WTC11 (cell line): ENCODE data around the gene COL18A1. TPM values are rescaled to one million over a fixed set of nuclear protein-coding genes. Genes with fewer than 3 reads are reported as not detected.

Experiments
- ATAC-seq: fragments of 200-7000 bp; cut with Tn5 transposase; 2 replicates; pipeline ENCODE4 v1.10.0; 2021; ENCODE audit warnings: mild to moderate bottlenecking, moderate library complexity
- CTCF ChIA-PET: fragments of 300-600 bp; sonication (Branson Sonifier 250); formaldehyde crosslinking; loops from one replicate; lab custom pipeline; 2021; ENCODE audit warnings: antibody characterized with exemption; lab: Charles Lee
- POLR2A ChIA-PET: fragments of 350-600 bp; sonication (Branson Sonifier 250); formaldehyde crosslinking; loops from one replicate; lab custom pipeline; 2021; ENCODE audit warnings: antibody characterized with exemption; lab: Charles Lee
- DNase-seq: peaks from one replicate; pipeline ENCODE4 v3.0.0; 2021; ENCODE audit warnings: low spot score
- H3K27ac Mint-ChIP-seq: 2 replicates; pipeline ENCODE4 v1.8.0; 2021; ENCODE audit warnings: mixed read lengths
- H3K27me3 Mint-ChIP-seq: 2 replicates; pipeline ENCODE4 v1.8.0; 2021; ENCODE audit warnings: low read depth, mild to moderate bottlenecking, moderate library complexity, mixed read lengths
- H3K36me3 Mint-ChIP-seq: 2 replicates; pipeline ENCODE4 v1.8.0; 2021; ENCODE audit warnings: mixed read lengths
- H3K4me1 Mint-ChIP-seq: 2 replicates; pipeline ENCODE4 v1.8.0; 2022; ENCODE audit warnings: mixed read lengths
- H3K4me3 Mint-ChIP-seq: 2 replicates; pipeline ENCODE4 v1.8.0; 2021; ENCODE audit warnings: mild to moderate bottlenecking, moderate library complexity, mixed read lengths
- H3K9me3 Mint-ChIP-seq: 2 replicates; pipeline ENCODE4 v1.8.0; 2021; ENCODE audit warnings: mixed read lengths
- CBFB ChIP-seq: sonication (generic); formaldehyde crosslinking; IDR thresholded peaks from 2 replicates; pipeline ENCODE4 v1.8.1; 2022; ENCODE audit warnings: mild to moderate bottlenecking, low read depth, missing genetic modification reagents
- CTCF ChIP-seq: fragments of 200-600 bp; IDR thresholded peaks from 2 replicates; pipeline ENCODE4 v1.8.0; 2022; ENCODE audit warnings: antibody characterized with exemption
- E2F4 ChIP-seq: sonication (generic); formaldehyde crosslinking; IDR thresholded peaks from 2 replicates; pipeline ENCODE4 v1.8.1; 2022; ENCODE audit warnings: low read depth, mild to moderate bottlenecking, moderate library complexity, missing genetic modification reagents, borderline replicate concordance
- ELF4 ChIP-seq: sonication (generic); formaldehyde crosslinking; IDR thresholded peaks from 2 replicates; pipeline ENCODE4 v1.8.1; 2022; ENCODE audit warnings: low read depth, mild to moderate bottlenecking, moderate library complexity, missing genetic modification reagents
- ESRRA ChIP-seq: sonication (generic); formaldehyde crosslinking; IDR thresholded peaks from 2 replicates; pipeline ENCODE4 v1.8.1; 2022; ENCODE audit warnings: mild to moderate bottlenecking, missing genetic modification reagents, borderline replicate concordance
- FOXK1 ChIP-seq: sonication (generic); formaldehyde crosslinking; IDR thresholded peaks from 2 replicates; pipeline ENCODE4 v1.8.0; 2022; ENCODE audit warnings: mild to moderate bottlenecking, moderate library complexity, missing genetic modification reagents
- GABPB1 ChIP-seq: sonication (generic); formaldehyde crosslinking; IDR thresholded peaks from 2 replicates; pipeline ENCODE4 v1.8.1; 2023; ENCODE audit warnings: mild to moderate bottlenecking, missing genetic modification reagents
- HMGA2 ChIP-seq: fragments of 250-450 bp; sonication (Bioruptor Pico); IDR thresholded peaks from 2 replicates; pipeline ENCODE4 v1.4.0; 2021; ENCODE audit warnings: mild to moderate bottlenecking, moderate library complexity
- IRF2 ChIP-seq: sonication (generic); formaldehyde crosslinking; IDR thresholded peaks from 2 replicates; pipeline ENCODE4 v1.8.0; 2022; ENCODE audit warnings: low read depth, missing genetic modification reagents, borderline replicate concordance
- JAZF1 ChIP-seq: fragments of 250-450 bp; sonication (Bioruptor Pico); IDR thresholded peaks from 2 replicates; pipeline ENCODE4 v1.9.0; 2021; ENCODE audit warnings: moderate library complexity, mild to moderate bottlenecking, inconsistent platforms
- MLX ChIP-seq: sonication (generic); formaldehyde crosslinking; IDR thresholded peaks from 2 replicates; pipeline ENCODE4 v1.8.1; 2023; ENCODE audit warnings: mild to moderate bottlenecking, missing genetic modification reagents, moderate library complexity
- NFATC4 ChIP-seq: fragments of 250-450 bp; sonication (Bioruptor Pico); IDR thresholded peaks from 2 replicates; pipeline ENCODE4 v1.9.0; 2021; ENCODE audit warnings: mild to moderate bottlenecking
- NFE2L1 ChIP-seq: sonication (generic); formaldehyde crosslinking; IDR thresholded peaks from 2 replicates; pipeline ENCODE4 v1.8.1; 2023; ENCODE audit warnings: missing genetic modification reagents
- NFYB ChIP-seq: sonication (generic); formaldehyde crosslinking; conservative IDR thresholded peaks from 2 replicates; pipeline ENCODE4 v1.8.0; 2022; ENCODE audit warnings: low read depth, missing genetic modification reagents
- NR1H2 ChIP-seq: sonication (generic); formaldehyde crosslinking; IDR thresholded peaks from 2 replicates; pipeline ENCODE4 v1.9.0; 2021; ENCODE audit warnings: mild to moderate bottlenecking, moderate library complexity, missing genetic modification reagents
- NR2C2 ChIP-seq: sonication (generic); formaldehyde crosslinking; IDR thresholded peaks from 2 replicates; pipeline ENCODE4 v1.8.0; 2022; ENCODE audit warnings: mild to moderate bottlenecking, missing genetic modification reagents
- RELA ChIP-seq: sonication (generic); formaldehyde crosslinking; IDR thresholded peaks from 2 replicates; pipeline ENCODE4 v1.8.1; 2022; ENCODE audit warnings: missing genetic modification reagents, mild to moderate bottlenecking, borderline replicate concordance
- SOX15 ChIP-seq: fragments of 250-450 bp; sonication (Bioruptor Pico); IDR thresholded peaks from 2 replicates; pipeline ENCODE4 v1.9.0; 2021; ENCODE audit warnings: mild to moderate bottlenecking
- TCF7 ChIP-seq: sonication (generic); formaldehyde crosslinking; IDR thresholded peaks from 2 replicates; pipeline ENCODE4 v1.8.0; 2022; ENCODE audit warnings: mild to moderate bottlenecking, low read depth, missing genetic modification reagents, moderate library complexity
- TP53 ChIP-seq: sonication (generic); formaldehyde crosslinking; IDR thresholded peaks from 2 replicates; pipeline ENCODE4 v1.8.1; 2023; ENCODE audit warnings: mild to moderate bottlenecking, missing genetic modification reagents
- ZNF121 ChIP-seq: sonication (generic); formaldehyde crosslinking; IDR thresholded peaks from 2 replicates; pipeline ENCODE4 v1.8.0; 2023; ENCODE audit warnings: missing genetic modification reagents
- ZNF232 ChIP-seq: sonication (generic); formaldehyde crosslinking; IDR thresholded peaks from 2 replicates; pipeline ENCODE4 v1.8.0; 2022; ENCODE audit warnings: mild to moderate bottlenecking, missing genetic modification reagents
- ZNF416 ChIP-seq: fragments of 250-450 bp; sonication (Bioruptor Pico); IDR thresholded peaks from 2 replicates; pipeline ENCODE4 v1.9.0; 2021; ENCODE audit warnings: mild to moderate bottlenecking, inconsistent platforms
- ZNF671 ChIP-seq: fragments of 250-450 bp; sonication (Bioruptor Pico); IDR thresholded peaks from 2 replicates; pipeline ENCODE4 v1.8.0; 2021; ENCODE audit warnings: mild to moderate bottlenecking
- total RNA-seq: library from RNA; stranded (reverse); gene quantifications from 3 replicates; pipeline ENCODE4 v1.2.3, GENCODE V29; 2021
- TF ChIP-seq, protein P1 (sequence below): sonication (generic); formaldehyde crosslinking; IDR thresholded peaks from 2 replicates; pipeline ENCODE4 v1.8.1; 2022; ENCODE audit warnings: mild to moderate bottlenecking, moderate library complexity, missing genetic modification reagents
- TF ChIP-seq, protein P2 (sequence below): sonication (generic); formaldehyde crosslinking; IDR thresholded peaks from 2 replicates; pipeline ENCODE4 v1.8.1; 2023; ENCODE audit warnings: mild to moderate bottlenecking, moderate library complexity, missing genetic modification reagents
- TF ChIP-seq, protein P3 (sequence below): fragments of 250-450 bp; sonication (Bioruptor Pico); conservative IDR thresholded peaks from 2 replicates; pipeline ENCODE4 v1.9.0; 2021; ENCODE audit warnings: mild to moderate bottlenecking
- TF ChIP-seq, protein P4 (sequence below): fragments of 250-450 bp; sonication (Bioruptor Pico); IDR thresholded peaks from 2 replicates; pipeline ENCODE4 v1.9.0; 2021; ENCODE audit warnings: mild to moderate bottlenecking

The COL18A1 gene
- total RNA-seq, 1 experiment from 2014 or later = 231 TPM

DNA sequence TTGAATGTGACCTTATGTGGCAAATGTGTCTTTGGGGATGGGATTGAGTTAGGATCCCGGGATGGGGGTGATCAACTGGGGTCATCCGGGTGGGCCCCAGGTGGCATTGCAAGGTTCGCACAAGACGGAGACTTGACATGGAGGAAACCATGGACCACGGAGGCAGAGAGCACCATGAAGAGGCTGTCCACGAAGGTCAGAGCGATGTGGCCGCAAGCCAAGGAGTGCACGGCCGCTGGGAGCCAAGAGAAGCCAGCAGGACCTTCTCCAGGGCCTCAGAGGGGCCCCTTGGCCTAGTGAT, 22.3 kb upstream of the COL18A1 start:
- no peak overlapping the region; the same call in 1 of the 2 replicates for H3K27ac Mint-ChIP-seq
- H3K4me1 Mint-ChIP-seq = peaks cover 24% of the 10 kb centered on the region
- H3K36me3 Mint-ChIP-seq = peaks cover 1% of the 10 kb centered on the region; the same call in 1 of the 2 replicates
- H3K4me3 Mint-ChIP-seq = no peak overlapping the region
- CTCF ChIA-PET = interaction anchor here (0.9 kb wide), 1 partner anchor 25 kb away, joined by 3 read pairs; no protein-coding TSS in a partner anchor
- DNase-seq (peak; percentile 4), ATAC-seq (no peak)
- TF ChIP-seq NFYB (CRISPR knock-in tag) = no peak
- no peak for TF ChIP-seq TP53 (CRISPR knock-in tag)
- no peak for TF ChIP-seq E2F4 (CRISPR knock-in tag)
- TF ChIP-seq TCF7 = no peak
- no peak for TF ChIP-seq NR2C2 (CRISPR knock-in tag)
- no peak for TF ChIP-seq HMGA2 (CRISPR knock-in tag)
- TF ChIP-seq JAZF1 = no peak
- TF ChIP-seq, protein P1, sequence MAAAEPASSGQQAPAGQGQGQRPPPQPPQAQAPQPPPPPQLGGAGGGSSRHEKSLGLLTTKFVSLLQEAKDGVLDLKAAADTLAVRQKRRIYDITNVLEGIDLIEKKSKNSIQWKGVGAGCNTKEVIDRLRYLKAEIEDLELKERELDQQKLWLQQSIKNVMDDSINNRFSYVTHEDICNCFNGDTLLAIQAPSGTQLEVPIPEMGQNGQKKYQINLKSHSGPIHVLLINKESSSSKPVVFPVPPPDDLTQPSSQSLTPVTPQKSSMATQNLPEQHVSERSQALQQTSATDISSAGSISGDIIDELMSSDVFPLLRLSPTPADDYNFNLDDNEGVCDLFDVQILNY = no peak
- TF ChIP-seq MLX = no peak
- no peak for TF ChIP-seq SOX15 (CRISPR knock-in tag)
- no peak for TF ChIP-seq ZNF232 (CRISPR knock-in tag)
- TF ChIP-seq CTCF = no peak
- TF ChIP-seq ZNF121 = no peak
- TF ChIP-seq IRF2 (CRISPR knock-in tag) = no peak
- TF ChIP-seq, protein P2, sequence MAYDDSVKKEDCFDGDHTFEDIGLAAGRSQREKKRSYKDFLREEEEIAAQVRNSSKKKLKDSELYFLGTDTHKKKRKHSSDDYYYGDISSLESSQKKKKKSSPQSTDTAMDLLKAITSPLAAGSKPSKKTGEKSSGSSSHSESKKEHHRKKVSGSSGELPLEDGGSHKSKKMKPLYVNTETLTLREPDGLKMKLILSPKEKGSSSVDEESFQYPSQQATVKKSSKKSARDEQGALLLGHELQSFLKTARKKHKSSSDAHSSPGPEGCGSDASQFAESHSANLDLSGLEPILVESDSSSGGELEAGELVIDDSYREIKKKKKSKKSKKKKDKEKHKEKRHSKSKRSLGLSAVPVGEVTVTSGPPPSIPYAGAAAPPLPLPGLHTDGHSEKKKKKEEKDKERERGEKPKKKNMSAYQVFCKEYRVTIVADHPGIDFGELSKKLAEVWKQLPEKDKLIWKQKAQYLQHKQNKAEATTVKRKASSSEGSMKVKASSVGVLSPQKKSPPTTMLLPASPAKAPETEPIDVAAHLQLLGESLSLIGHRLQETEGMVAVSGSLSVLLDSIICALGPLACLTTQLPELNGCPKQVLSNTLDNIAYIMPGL (CRISPR knock-in tag) = no peak
- no peak for TF ChIP-seq ZNF416
- H3K27me3 Mint-ChIP-seq = peaks cover 6% of the 10 kb centered on the region
- H3K9me3 Mint-ChIP-seq = peaks cover 7% of the 10 kb centered on the region
- POLR2A ChIA-PET = no interaction called here

- no peaks in the 10 kb centered on the region for H3K36me3 Mint-ChIP-seq
- ChIA-PET CTCF (no interaction called here), POLR2A (no interaction called here)
- H3K27ac Mint-ChIP-seq = no peak overlapping the region
- H3K9me3 Mint-ChIP-seq = peaks cover 6% of the 10 kb centered on the region; the same call in 1 of the 2 replicates
- H3K4me1 Mint-ChIP-seq = peaks cover 18% of the 10 kb centered on the region
- H3K27me3 Mint-ChIP-seq = peaks cover 6% of the 10 kb centered on the region
- DNase-seq (peak; percentile 7), ATAC-seq (no peak)
- H3K4me3 Mint-ChIP-seq = no peak overlapping the region
- TF ChIP-seq ESRRA (CRISPR knock-in tag) = no peak
- TF ChIP-seq, protein P3, sequence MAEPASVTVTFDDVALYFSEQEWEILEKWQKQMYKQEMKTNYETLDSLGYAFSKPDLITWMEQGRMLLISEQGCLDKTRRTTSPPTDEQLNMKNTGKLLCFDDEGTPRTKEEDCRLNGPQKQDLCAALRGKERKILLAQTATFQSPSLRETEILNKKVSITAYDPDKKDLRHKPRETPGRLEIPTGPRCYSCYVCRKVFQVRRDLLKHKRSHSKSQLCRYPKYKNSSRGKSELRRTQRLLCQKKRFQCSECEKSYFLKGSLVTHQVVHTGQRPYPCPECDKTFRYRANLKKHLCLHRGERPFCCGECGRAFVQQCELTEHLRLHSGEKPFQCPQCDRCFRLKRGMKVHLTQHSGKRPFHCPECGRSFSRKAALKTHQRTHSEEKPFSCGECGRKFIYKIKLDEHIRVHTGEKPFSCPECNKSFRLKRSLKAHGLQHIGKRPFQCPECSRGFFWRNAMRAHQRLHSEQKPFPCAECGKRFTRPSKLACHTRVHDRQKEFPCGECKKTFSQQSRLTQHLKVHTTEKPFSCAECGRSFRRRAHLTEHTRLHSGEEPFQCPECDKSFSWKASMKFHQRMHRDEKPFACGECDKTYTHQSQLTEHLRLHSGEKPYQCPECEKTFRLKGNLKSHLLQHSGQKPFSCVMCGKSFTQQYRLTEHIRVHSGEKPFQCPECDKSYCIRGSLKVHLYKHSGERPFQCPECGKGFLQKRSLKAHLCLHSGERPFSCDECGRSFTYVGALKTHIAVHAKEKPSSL (CRISPR knock-in tag) = no peak
- TF ChIP-seq FOXK1 (CRISPR knock-in tag) = no peak
- TF ChIP-seq NR1H2 (CRISPR knock-in tag) = no peak
- TF ChIP-seq ZNF416 = no peak
- TF ChIP-seq GABPB1 (CRISPR knock-in tag) = no peak
- TF ChIP-seq HMGA2 (CRISPR knock-in tag) = no peak
- no peak for TF ChIP-seq RELA (CRISPR knock-in tag)
- TF ChIP-seq NFATC4 (CRISPR knock-in tag) = no peak
- TF ChIP-seq NFE2L1 (CRISPR knock-in tag) = no peak
- no peak for TF ChIP-seq ELF4 (CRISPR knock-in tag)
- no peak for TF ChIP-seq ZNF671 (CRISPR knock-in tag)
- TF ChIP-seq, protein P4, sequence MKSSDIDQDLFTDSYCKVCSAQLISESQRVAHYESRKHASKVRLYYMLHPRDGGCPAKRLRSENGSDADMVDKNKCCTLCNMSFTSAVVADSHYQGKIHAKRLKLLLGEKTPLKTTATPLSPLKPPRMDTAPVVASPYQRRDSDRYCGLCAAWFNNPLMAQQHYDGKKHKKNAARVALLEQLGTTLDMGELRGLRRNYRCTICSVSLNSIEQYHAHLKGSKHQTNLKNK (CRISPR knock-in tag) = no peak
- TF ChIP-seq CBFB = no peak
These were observed 21.8 kb upstream of the COL18A1 start for GRCh38 chr21:45383111-45383614.
